ENCODE measurements around the gene PARVA. TPM values are rescaled to one million over a fixed set of nuclear protein-coding genes. Genes with fewer than 3 reads are reported as not detected.

PARVA gene
- total RNA-seq, 1 donor from 2014 or later = 15.0 TPM

DNA sequence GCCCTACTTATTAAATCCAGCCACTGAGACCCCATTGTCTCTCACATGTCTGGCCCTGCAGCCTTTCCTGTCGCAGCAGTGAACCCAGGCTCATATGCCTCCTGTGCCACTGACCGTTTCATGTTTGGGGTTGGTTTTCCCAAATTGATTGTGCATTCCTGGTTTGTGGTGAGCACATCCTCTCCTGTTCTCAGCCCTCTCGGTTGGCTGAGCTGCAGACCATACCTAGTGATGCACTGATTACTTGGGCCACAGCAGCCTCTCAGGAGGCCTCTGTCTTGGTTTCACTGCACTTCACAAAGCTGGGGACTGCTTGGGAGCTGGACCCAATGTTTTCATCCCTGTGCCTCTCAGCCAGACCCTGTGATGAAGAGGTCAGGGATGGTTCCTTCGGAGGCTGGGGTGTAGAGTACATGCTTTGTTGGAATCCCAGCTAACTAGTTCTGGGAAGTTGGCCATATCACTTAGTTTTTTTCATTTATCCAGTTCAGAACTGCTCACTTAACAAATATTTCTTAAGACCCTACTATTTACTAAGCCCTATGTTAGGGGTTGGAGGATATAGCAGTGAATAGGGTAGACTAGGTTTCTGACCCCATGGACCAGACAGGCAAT lies 30.9 kb downstream of the PARVA start:
- Mint-ChIP-seq H3K27ac (ENCODE audit: unreplicated experiment) (no peak overlapping the region), H3K4me1 (ENCODE audit: low read depth, unreplicated experiment) (peaks cover 17% of the 10 kb centered on the region), H3K36me3 (ENCODE audit: unreplicated experiment) (no peaks in the 10 kb centered on the region), H3K9me3 (ENCODE audit: unreplicated experiment) (peaks cover 2% of the 10 kb centered on the region), H3K4me3 (ENCODE audit: unreplicated experiment) (no peak overlapping the region), H3K27me3 (ENCODE audit: unreplicated experiment) (peaks cover 2% of the 10 kb centered on the region)
- no peak for DNase-seq
- TF ChIP-seq, protein P1, sequence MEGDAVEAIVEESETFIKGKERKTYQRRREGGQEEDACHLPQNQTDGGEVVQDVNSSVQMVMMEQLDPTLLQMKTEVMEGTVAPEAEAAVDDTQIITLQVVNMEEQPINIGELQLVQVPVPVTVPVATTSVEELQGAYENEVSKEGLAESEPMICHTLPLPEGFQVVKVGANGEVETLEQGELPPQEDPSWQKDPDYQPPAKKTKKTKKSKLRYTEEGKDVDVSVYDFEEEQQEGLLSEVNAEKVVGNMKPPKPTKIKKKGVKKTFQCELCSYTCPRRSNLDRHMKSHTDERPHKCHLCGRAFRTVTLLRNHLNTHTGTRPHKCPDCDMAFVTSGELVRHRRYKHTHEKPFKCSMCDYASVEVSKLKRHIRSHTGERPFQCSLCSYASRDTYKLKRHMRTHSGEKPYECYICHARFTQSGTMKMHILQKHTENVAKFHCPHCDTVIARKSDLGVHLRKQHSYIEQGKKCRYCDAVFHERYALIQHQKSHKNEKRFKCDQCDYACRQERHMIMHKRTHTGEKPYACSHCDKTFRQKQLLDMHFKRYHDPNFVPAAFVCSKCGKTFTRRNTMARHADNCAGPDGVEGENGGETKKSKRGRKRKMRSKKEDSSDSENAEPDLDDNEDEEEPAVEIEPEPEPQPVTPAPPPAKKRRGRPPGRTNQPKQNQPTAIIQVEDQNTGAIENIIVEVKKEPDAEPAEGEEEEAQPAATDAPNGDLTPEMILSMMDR (IDR thresholded peaks at IDR 0.05; ENCODE audit: partially characterized antibody, unreplicated experiment) = no peak

GRCh38 chr11:12409621-12410005 lies 32.2 kb downstream of the PARVA start:
- Mint-ChIP-seq H3K27me3 (ENCODE audit: unreplicated experiment) (peaks cover 2% of the 10 kb centered on the region), H3K4me1 (ENCODE audit: low read depth, unreplicated experiment) (peaks cover 20% of the 10 kb centered on the region), H3K9me3 (ENCODE audit: unreplicated experiment) (peaks cover 2% of the 10 kb centered on the region), H3K36me3 (ENCODE audit: unreplicated experiment) (no peaks in the 10 kb centered on the region), H3K4me3 (ENCODE audit: unreplicated experiment) (no peak overlapping the region), H3K27ac (ENCODE audit: unreplicated experiment) (no peak overlapping the region)
- DNase-seq = no peak
- TF ChIP-seq, protein P1 (IDR thresholded peaks at IDR 0.05; ENCODE audit: partially characterized antibody, unreplicated experiment) = no peak

DNA sequence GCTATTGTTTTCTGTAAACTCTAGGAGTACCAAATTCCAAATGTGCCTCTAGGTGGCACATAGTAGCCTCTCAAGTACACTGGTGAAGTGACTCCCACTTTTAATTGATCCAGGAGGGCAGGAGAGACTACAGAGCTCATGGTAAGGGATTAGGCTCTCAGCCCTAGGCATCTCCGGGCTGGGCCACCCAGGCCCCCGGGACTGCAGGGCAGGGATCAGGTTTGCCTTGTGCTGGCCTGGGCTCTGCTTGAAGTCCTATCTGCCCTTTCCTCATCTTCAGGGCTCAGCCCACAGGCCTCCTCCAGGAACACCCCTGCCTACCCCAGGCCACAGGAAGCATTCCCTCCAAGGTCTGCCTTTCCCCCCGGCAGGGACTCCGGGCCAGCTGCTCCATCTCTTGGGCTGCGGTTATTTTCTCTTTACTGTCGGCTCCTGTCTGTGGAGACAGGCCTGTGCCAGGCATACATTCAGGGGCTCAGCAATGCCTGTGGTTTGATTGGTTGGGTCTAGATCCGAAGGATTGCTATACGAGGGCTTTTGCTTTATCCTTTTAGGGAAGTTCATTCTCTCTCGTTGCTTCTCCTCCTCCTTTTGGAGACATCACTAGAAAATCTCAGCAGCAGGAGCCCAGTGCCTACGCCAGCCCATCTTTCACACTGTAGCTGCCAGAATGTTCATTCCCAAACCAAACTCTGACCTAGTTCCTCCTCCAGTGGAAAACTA lies 32.8 kb downstream of the PARVA start:
- peaks cover 2% of the 10 kb centered on the region for H3K27me3 Mint-ChIP-seq (ENCODE audit: unreplicated experiment)
- no peak for DNase-seq
- peaks cover 24% of the 10 kb centered on the region for H3K4me1 Mint-ChIP-seq (ENCODE audit: low read depth, unreplicated experiment)
- TF ChIP-seq, protein P1 (IDR thresholded peaks at IDR 0.05; ENCODE audit: partially characterized antibody, unreplicated experiment) = no peak
- H3K4me3 Mint-ChIP-seq (ENCODE audit: unreplicated experiment) = no peak overlapping the region
- no peaks in the 10 kb centered on the region for H3K36me3 Mint-ChIP-seq (ENCODE audit: unreplicated experiment)
- peaks cover 2% of the 10 kb centered on the region for H3K9me3 Mint-ChIP-seq (ENCODE audit: unreplicated experiment)
- H3K27ac Mint-ChIP-seq (ENCODE audit: unreplicated experiment) = no peak overlapping the region

DNA sequence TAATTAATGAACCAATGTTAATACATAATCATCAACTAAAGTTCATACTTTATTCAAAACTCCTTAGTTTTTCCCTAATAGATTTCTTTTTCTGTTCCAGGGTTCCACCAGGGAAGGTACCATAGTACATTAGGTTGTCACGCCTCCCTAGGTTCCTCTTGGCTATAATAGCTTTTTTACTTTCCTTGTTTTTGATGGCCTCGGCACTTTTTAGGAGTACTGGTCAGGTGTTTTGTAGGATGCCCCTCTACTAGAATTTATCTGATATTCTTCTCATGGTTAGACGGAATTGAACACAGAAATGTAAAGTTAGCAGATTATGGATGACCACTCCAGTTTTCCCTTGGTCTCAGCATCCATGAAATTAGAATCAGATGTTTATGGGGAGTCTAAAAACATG lies 34.0 kb downstream of the PARVA start:
- peaks cover 3% of the 10 kb centered on the region for H3K9me3 Mint-ChIP-seq (ENCODE audit: unreplicated experiment)
- TF ChIP-seq, protein P1 (IDR thresholded peaks at IDR 0.05; ENCODE audit: partially characterized antibody, unreplicated experiment) = no peak
- H3K4me1 Mint-ChIP-seq (ENCODE audit: low read depth, unreplicated experiment) = peaks cover 33% of the 10 kb centered on the region
- H3K27ac Mint-ChIP-seq (ENCODE audit: unreplicated experiment) = peak overlapping the region; percentile 65
- H3K36me3 Mint-ChIP-seq (ENCODE audit: unreplicated experiment) = no peaks in the 10 kb centered on the region
- DNase-seq = no peak
- H3K4me3 Mint-ChIP-seq (ENCODE audit: unreplicated experiment) = no peak overlapping the region
- peaks cover 2% of the 10 kb centered on the region for H3K27me3 Mint-ChIP-seq (ENCODE audit: unreplicated experiment)
